A549 (cell line): ENCODE data around the gene TAC3.

ENCODE experiments used
- BHLHE40 ChIP-seq: IDR thresholded peaks from 2 replicates; pipeline ENCODE4 v1.6.1; 2012; ENCODE audit warnings: low read depth, low read length, inconsistent platforms
- CEBPB ChIP-seq, 2 experiments: fragments of >200 bp in 1 of 2; sonication (Bioruptor Twin) in 1 of 2; formaldehyde crosslinking in 1 of 2; IDR thresholded peaks; 2 replicates each; pipeline ENCODE4 v1.6.1; 2012 to 2016
- ESRRA ChIP-seq: fragments of 150-350 bp; IDR thresholded peaks from 2 replicates; pipeline ENCODE4 v1.6.1; 2014; ENCODE audit warnings: mild to moderate bottlenecking, low read length, borderline replicate concordance
- HDAC2 ChIP-seq: fragments of 200-600 bp; sonication (generic); IDR thresholded peaks from 2 replicates; pipeline ENCODE4 v1.6.1; 2016
- HOXB13 ChIP-seq: fragments of 250-450 bp; sonication (Bioruptor Pico); IDR thresholded peaks from 2 replicates; pipeline ENCODE4 v1.5.0; 2020; ENCODE audit warnings: low read depth, mild to moderate bottlenecking, moderate library complexity
- MAFK ChIP-seq: fragments of 450-650 bp; IDR thresholded peaks from 2 replicates; pipeline ENCODE4 v1.6.1; 2014; ENCODE audit not compliant: partially characterized antibody
- NPAS2 ChIP-seq: fragments of 250-450 bp; sonication (Bioruptor Pico); IDR thresholded peaks from 2 replicates; pipeline ENCODE4 v1.8.0; 2022; ENCODE audit warnings: mild to moderate bottlenecking, moderate library complexity, borderline replicate concordance
- NR3C1 ChIP-seq: fragments of >200 bp; sonication (Bioruptor Twin); formaldehyde crosslinking; IDR thresholded peaks from 3 replicates; pipeline ENCODE4 v1.6.1; 2017
- POLR2A ChIP-seq: IDR thresholded peaks from 2 replicates; pipeline ENCODE4 v1.6.1; 2012; ENCODE audit warnings: mild to moderate bottlenecking, low read length
- POLR2AphosphoS2 ChIP-seq: conservative IDR thresholded peaks from 2 replicates; pipeline ENCODE4 v1.6.1; 2012; ENCODE audit warnings: low read length, improper control_type of control experiment, inconsistent platforms
- RFX5 ChIP-seq: fragments of 450-650 bp; IDR thresholded peaks from 2 replicates; pipeline ENCODE4 v1.7.1; 2014; ENCODE audit warnings: antibody characterized with exemption, mild to moderate bottlenecking, moderate library complexity
- TF ChIP-seq, protein P1 (sequence below): fragments of >200 bp; sonication (Bioruptor Twin); formaldehyde crosslinking; IDR thresholded peaks from 3 replicates; pipeline ENCODE4 v1.5.1; 2016
- TF ChIP-seq, protein P2 (sequence below): fragments of 200-600 bp; sonication (generic); IDR thresholded peaks from 2 replicates; pipeline ENCODE4 v1.6.1; 2016; ENCODE audit warnings: antibody characterized with exemption, mild to moderate bottlenecking, moderate library complexity

DNA sequence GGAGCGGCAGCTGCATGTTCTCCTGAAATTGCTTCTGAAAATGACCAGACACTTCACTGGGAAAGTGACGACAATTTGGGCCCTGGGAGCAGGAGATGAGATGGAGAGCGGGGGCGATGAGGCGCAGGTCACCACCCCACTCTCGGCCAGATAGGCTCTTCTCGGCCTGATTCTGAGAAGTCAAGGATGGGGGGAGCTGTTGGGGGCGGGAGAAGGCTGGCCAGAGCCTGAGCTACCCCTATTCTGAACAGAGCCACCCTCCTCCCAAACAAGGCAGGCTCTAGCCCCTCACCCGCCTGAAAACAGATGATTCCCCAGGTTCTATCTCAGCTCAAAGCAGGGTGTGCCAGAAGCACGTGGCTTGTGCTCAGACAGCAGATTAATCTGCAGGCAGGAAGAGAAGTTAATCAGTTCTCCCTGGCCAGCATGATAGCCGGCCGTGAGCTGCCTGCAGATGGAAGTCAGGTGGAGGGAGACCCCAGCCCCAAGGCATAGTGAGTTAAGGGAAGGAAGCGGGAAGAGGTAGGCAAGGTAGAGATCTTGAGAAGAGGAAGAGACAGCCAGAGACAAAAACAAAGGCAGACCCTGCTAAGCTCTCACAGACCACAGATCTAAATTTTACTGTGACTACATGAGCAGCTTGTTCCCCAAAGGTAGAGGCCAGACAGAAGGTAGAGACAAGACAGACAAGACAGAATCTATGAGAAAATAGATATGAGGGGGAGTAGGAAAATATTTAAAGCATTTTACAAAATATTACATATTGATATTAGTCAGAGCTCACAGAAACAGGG lies 10.9 kb upstream of the TAC3 start:
- no peak for TF ChIP-seq BHLHE40
- TF ChIP-seq, protein P1, sequence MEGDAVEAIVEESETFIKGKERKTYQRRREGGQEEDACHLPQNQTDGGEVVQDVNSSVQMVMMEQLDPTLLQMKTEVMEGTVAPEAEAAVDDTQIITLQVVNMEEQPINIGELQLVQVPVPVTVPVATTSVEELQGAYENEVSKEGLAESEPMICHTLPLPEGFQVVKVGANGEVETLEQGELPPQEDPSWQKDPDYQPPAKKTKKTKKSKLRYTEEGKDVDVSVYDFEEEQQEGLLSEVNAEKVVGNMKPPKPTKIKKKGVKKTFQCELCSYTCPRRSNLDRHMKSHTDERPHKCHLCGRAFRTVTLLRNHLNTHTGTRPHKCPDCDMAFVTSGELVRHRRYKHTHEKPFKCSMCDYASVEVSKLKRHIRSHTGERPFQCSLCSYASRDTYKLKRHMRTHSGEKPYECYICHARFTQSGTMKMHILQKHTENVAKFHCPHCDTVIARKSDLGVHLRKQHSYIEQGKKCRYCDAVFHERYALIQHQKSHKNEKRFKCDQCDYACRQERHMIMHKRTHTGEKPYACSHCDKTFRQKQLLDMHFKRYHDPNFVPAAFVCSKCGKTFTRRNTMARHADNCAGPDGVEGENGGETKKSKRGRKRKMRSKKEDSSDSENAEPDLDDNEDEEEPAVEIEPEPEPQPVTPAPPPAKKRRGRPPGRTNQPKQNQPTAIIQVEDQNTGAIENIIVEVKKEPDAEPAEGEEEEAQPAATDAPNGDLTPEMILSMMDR: no peak
- no peak for TF ChIP-seq POLR2A
- TF ChIP-seq HDAC2: no peak
- no peak for TF ChIP-seq CEBPB (IDR thresholded peaks at IDR 0.05)
- TF ChIP-seq, protein P2, sequence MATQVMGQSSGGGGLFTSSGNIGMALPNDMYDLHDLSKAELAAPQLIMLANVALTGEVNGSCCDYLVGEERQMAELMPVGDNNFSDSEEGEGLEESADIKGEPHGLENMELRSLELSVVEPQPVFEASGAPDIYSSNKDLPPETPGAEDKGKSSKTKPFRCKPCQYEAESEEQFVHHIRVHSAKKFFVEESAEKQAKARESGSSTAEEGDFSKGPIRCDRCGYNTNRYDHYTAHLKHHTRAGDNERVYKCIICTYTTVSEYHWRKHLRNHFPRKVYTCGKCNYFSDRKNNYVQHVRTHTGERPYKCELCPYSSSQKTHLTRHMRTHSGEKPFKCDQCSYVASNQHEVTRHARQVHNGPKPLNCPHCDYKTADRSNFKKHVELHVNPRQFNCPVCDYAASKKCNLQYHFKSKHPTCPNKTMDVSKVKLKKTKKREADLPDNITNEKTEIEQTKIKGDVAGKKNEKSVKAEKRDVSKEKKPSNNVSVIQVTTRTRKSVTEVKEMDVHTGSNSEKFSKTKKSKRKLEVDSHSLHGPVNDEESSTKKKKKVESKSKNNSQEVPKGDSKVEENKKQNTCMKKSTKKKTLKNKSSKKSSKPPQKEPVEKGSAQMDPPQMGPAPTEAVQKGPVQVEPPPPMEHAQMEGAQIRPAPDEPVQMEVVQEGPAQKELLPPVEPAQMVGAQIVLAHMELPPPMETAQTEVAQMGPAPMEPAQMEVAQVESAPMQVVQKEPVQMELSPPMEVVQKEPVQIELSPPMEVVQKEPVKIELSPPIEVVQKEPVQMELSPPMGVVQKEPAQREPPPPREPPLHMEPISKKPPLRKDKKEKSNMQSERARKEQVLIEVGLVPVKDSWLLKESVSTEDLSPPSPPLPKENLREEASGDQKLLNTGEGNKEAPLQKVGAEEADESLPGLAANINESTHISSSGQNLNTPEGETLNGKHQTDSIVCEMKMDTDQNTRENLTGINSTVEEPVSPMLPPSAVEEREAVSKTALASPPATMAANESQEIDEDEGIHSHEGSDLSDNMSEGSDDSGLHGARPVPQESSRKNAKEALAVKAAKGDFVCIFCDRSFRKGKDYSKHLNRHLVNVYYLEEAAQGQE: no peak
- TF ChIP-seq RFX5: no peak
- no peak for TF ChIP-seq NPAS2 (CRISPR knock-in tag)
- TF ChIP-seq HOXB13 (CRISPR knock-in tag): no peak
- no peak for TF ChIP-seq NR3C1
- TF ChIP-seq MAFK: no peak
- TF ChIP-seq ESRRA: no peak
- TF ChIP-seq POLR2AphosphoS2: no peak
